ENCODE results near the gene CLIP4.

GRCh38 chr2:29175338-29175737 is 60.1 kb downstream of the CLIP4 start:
- TF ChIP-seq RAD21 (IDR thresholded peaks at IDR 0.05; ENCODE audit: low read length), result no peak
- no peak for TF ChIP-seq CTCF (IDR thresholded peaks at IDR 0.05)

All from SK-N-SH (cell line).